GM19035 (cell line): ENCODE results near the gene MAPK1IP1L.

Experiments used
- ATAC-seq: cut with Tn5 transposase; IDR thresholded peaks from one replicate; pipeline ENCODE4 v1.9.1; 2021; ENCODE audit not compliant: unreplicated experiment

The MAPK1IP1L gene

DNA sequence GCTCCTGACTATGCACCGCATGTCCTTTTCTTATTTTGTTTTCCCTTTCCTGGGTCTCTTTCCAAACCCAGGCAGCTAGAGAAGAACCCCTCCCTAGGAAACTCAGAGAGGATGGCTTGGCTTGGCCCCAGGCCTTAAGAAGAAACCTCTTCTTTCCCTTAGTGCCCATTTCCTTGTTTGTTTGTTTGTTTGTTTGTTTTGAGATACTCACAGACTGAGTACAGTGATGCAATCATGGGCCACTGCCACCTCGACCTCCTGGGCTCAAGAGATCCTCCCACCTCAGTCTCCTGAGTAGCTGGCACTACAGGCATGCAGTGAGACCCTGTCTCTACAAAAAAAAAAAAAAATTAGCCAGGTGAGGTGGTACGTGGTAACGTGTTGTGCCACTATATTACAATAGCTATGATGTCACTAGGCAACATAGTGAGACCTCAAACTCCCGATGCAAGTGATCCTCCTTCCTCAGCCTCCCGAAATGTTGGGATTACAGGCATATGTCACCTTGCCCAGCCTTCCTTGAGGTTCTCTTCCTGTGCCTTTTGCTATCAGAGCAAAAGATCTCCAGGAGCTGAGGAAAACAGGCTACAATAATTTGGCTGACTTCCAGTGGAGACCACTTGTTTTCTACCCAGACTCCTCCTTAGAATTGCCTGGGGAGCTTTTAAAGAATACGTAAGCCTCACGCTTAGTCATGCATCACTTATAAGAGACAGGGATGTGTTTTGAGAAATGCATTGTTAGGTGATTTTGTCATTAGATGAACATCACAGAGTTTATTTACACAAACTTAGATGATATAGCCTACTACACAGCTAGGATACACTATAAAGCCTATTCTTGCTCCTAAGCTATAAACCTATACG lies 43.1 kb downstream of the MAPK1IP1L start:
- no peak for ATAC-seq

DNA sequence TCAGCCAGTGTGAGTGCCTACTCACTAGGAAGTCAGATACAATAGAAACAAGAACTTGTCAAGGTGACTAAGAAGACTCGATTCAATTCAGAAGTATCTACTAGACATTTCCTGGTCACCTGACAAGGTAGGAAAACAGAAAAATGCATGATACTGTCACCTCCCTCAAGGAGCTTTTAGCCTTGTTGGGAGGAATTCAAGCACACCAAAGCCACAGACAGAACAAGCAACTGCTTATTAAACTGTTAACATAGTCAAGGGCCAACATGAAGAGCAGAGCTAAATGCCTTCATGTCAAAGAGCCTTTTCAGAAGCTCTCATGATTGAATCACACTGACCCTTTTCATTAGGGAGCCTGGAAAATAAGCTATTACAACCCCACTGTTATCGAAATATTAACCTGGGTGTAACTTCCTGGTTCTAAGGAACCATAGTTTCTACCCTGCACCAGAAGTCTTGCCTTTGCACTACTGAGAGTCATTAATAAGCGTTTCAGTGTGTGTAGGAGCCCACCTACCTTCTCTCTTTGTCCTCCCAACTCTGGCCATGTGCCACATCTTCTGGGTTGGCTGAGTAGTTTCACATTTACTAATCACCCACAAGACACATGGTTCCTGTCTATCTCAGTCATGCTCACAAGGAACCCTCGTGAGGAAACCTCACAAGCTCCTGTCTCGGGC lies 46.6 kb downstream of the MAPK1IP1L start:
- peak; percentile 67 for ATAC-seq

DNA sequence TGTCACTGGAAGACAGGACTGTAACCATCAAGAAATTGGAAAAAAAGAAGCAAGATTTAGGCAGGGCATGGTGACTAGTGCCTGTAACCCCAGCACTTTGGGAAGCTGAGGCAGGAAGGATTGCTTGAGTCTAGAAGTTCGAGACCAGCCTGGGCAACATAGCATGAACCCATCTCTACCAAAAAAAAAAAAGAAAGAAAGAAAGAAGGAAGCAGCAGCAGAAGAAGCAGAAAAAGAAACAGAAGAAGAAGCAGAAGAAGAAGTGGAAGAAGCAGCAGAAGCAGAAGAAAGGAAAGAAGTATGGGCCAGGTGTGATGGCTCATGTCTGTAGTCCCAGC lies 47.1 kb downstream of the MAPK1IP1L start:
- no peak for ATAC-seq

DNA sequence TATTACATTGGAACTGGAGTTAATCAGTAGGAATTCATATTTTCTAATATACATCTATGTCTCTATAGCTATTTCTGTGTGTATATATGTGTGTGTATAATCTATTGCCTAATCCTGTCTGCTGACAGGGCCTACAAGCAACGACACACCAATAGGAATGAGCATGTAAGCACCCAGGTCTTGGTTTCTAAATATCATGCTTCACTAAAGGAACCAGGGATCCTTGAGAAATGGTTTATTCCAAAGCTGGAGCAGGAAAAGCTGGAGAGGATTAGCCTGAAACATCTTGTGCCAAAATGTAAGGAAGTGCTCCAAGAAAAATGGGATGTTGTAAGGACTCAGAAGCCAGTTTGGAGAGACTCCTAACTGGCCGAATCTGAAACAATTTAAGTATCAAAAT lies 48.3 kb downstream of the MAPK1IP1L start:
- no peak for ATAC-seq

DNA sequence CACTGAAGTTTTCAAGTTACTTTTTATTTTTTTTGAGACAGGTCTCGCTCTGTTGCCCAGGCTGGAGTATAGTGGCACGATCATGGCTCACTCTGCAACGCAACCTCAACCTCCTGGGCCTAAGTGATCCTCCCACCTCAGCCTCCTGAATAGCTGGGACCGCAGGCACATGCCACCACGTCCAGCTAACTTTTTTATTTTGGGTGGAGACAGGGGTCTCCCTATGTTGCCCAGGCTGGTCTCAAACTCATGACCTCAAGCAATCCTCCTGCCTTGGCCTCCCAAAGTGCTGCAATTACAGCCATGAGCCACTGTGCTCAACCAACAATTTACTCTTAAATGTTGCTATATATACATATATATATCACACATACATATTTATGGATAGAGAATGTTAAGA lies 50.3 kb downstream of the MAPK1IP1L start:
- no peak for ATAC-seq

DNA sequence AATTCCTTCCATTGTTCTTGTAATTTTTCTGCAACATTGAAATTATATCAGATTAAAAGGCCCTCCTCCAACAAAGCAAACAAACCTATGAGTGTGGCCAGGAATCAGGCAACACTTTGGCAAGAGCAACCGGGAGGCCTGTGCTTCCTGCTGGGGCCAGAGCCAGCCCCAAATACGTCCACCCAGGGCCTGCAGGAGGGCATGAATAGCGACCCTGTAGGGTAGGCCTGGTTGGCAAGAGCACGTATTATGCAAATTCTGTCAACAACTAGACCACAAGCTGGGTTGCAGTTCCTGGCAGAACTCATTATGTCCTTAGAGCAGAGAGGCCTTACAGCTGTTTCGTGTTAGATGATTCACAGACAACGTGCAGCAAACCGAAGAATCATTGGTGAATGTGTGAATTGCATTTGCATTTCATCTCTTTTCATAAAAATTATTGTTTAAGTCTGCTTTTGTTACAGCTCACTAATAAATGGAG lies 50.7 kb downstream of the MAPK1IP1L start:
- ATAC-seq: peak; percentile 64

DNA sequence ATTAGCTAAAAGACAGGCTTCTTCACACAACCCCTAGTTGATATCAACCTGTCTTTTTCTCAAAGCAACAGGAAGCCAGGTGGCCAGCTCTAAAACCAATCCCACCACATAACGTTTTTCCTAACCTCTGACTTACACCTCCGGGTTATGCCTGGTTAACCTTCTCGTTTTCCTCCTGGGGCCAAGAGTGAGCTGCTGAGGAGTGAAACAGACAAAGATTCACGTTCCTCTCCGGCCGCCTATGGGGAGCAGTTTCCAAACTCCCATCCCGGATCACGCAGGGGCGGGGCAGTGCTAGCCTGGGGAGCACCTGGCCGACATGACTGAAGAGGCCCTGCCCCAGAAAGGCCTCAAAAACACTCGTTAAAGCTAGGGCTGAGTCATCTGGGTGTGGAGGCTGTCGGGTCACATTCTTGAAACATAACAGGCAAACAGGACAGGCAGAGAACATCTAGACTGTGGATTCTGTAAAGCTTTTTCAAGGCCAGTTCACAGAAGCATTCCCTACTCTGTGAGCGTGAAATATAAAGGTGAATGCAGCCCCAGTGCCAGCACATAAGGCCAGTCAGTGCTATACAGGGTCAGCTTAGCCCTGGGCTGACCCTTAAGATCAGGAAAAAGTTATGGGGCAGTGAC lies 51.7 kb downstream of the MAPK1IP1L start:
- ATAC-seq: peak; percentile 34

DNA sequence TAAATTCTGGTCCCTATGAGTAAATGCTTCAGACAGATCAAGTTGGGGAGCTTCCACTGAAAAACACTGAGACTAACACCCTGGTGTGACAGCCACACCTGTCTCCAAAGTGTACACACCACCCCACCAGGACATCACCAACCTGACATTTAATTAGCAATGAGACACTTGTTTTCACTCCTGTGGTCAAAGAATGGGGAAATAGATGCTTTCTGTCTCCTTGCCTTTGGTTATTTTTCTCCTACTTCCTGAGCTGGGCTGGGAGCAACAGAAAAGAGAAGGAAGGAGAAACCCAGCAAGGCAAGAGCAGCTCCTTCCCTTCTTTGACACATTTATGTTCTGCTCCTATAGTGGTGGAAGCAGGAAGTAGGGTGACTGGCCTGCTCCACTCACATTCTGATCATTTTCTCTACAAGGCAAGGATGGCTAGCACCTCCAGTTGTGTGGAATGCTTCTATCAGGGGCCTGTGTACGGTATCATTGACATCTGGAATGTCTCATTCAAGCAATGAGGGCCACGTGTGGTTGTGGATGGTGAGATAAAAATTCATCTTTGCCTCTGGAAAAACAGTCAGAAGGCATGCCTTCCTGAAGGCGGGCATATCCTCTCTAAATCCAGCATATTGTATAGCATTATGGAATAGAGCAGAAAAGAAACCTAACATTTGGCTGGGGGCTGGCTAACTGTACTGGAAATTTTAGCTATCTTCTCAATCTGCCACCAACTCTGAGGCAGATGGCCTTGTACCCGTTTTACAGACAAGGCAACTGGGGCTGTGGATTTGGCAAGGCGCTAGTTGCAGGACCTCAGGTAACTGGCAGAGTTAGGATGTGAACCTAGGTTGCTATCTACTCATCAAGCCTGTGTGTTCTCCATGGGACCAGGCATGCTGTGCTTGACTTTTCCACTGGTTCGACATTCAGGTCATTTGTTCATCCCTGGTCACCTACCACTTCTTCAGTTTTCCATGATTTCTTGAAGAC lies 52.8 kb downstream of the MAPK1IP1L start:
- ATAC-seq: no peak

DNA sequence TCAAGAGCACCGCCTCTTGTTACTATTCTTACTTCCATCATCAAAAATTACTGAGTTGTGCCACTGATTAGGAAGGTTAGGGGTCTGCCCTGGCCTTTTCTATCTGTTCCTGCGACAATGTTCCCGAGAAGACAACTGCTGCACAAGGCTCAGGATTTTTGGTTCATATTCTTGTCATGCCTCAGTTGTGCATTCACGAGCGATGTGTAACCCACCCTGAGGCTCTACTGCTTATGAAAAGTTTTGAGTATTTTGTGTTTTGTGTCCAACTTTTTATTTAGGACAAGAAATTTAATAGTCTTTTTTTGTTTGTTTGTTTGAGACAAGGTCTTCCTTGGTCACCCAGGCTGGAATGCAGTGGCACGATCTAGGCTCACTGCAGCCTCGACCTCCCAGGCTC lies 54.5 kb downstream of the MAPK1IP1L start:
- no peak for ATAC-seq

DNA sequence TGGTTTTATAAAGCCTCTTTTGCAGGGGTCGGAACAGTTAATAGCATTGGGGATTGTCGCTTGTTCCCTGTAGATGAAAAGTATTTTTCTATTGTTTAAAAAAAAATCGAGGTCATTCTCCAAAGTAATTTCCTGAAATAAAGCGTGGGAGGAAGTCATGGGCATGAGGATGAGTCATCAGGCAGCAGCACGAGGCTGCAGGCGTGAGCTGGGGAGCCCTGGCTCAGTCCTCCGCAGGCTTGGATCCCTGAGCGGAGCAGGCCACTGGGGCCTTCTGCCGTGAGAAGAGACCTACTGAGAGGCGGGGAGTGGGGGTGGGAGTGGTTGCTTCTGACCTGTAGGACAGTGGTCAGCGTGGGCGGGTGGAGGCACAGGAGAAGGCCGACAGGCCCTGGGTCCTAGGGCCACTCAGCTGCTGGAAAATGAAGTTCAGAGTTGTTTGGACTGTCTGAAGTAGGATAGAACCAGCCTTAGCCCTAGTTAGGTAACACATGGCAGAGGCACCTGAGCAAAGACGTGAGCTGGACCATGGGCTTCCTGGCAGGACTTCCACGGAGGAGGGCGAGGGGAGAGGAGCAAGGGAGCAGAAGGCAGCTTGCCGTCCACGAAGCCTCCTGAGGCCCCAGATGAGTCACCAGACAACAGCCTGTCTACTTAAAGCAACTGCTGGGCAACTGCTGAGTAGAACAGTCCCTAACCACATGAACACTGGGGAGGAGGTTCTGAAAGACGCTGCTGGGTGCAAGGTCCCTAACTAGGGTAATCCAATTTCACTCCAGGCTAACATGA lies 56.5 kb downstream of the MAPK1IP1L start:
- ATAC-seq: no peak

DNA sequence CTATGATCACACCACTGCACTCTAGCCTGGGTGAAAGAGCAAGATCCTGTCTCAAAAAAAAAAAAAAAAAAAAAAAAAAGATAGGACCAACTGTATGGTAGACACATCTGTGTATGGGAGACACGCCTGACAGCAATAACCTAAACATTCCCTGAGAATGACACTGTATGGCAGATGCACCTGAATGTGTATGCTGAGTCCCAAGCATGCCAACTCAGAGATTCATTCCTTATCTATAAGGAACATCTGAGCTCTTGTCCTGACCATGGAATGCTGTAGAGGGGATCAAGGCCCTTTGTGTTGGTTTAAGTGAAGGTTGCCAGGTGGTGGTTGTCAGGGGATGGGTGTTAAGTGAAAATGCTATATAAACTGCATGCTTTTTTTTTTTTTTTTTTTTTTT lies 58.4 kb downstream of the MAPK1IP1L start:
- no peak for ATAC-seq

DNA sequence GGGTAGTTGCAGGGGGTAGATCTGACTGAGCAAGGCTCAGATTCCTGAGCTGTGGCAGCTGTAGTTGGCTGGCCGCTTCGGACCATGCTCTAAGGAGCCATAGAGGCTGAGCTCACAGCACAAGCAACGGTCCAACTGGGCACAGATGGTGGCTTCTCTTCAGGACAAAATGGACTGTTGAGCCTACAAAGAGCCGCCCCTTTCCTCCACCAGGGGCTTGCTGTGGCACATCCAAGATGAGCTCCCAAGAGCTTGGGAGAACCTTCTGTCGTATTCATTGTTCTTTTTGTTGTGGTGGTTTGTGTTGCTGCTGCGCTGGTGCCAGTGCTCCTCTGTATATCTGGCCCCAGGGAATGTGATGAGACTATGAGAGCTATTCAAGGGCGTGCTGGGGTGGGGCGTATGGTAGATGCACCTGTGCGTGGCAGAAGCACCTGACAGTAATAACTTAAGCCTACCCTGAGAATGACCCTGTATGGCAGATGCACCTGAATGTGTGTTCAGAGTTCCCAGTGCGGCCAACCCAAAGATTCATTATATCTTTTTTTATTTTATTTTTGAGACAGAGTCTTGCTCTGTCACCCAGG lies 59.8 kb downstream of the MAPK1IP1L start:
- ATAC-seq: no peak

DNA sequence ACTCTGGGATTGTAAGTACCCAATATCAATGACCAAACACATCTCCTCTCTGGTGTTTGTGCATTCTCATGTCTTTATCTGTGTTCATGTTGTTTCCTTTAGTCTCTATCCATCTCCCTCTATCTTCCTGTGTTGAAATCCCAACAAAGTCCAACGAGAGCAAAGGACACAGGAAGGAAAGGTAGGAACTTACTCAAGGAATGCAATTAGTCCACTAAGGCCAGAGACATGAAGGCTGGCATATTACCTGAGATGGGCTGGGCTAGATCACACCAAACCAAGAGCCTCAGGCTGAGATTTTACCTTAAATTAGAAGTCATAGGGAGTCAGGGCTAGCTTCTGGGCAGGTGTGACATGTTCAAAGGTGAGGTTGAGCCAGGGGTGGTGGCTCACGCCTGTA lies 63.3 kb downstream of the MAPK1IP1L start:
- ATAC-seq: no peak

DNA sequence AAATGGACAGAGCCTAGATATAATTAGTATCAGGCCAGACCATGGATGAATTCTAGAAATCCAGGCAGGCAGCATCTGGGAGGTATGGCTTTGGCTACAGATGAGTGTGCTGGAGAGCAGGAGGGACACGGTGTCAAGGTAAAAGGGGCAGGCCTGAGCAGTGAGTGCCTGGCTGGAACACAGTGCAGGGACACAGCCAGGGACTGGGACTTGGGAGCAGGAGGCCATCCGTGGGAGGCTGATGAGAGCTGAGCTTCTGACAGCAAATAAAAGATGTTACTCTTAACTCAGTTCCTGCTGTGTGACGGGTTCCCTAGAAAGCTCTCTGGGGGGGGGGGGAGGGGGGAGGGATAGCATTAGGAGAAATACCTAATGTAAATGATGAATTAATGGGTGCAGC lies 64.0 kb downstream of the MAPK1IP1L start:
- no peak for ATAC-seq

DNA sequence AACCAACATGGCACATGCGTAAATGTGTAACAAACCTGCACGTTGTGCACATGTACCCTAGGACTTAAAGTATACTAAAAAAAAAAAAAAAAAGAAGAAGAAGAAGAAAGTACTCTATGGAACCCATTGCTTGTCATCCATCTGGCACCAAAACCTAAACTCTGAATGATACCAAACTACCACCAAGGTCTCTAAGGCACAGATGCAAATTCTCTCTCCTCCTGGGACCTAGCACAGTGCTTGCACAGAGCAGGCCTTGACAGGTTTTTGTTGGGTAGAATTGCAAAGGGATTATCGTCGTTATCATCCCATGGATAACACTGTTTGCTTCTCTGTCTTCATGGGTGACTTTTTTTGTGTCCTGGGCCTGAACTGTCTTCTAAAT lies 64.4 kb downstream of the MAPK1IP1L start:
- no peak for ATAC-seq

DNA sequence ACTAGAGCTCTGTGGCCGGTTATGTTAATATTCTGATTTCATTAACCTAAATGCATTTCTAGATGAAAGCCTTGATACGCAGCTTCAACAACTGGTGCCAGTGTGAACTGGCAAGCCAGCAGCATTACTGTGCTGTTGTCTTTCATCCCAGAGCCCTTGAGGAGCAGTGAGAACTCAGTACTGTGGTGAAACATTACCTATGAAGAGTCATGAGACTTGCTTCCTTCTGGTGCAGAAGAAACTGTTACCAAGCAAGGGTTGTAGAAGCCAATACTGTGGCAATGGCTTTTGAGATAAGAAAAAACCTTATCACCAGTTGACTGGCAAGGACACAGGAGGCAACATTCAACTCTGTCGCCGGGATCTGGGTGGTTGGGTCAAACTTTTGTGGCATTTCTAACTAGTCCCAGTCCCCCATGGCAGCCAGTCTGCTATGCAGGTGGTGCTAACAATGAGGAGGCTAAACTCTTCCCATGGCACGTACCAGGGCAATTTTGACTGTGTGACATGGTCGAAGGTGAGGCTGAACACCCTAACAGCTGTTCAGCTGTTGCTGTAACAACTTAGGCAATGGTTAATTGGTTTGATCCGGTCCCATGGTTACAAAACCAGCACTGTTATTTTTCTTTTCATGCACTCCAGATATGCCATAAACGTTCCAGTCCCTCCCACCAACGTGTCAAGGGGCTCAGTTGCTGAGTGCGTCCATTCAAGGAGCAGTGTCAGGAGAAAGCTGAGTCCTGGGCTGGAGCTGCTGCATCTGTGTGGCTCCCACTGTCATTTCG lies 65.0 kb downstream of the MAPK1IP1L start:
- no peak for ATAC-seq

DNA sequence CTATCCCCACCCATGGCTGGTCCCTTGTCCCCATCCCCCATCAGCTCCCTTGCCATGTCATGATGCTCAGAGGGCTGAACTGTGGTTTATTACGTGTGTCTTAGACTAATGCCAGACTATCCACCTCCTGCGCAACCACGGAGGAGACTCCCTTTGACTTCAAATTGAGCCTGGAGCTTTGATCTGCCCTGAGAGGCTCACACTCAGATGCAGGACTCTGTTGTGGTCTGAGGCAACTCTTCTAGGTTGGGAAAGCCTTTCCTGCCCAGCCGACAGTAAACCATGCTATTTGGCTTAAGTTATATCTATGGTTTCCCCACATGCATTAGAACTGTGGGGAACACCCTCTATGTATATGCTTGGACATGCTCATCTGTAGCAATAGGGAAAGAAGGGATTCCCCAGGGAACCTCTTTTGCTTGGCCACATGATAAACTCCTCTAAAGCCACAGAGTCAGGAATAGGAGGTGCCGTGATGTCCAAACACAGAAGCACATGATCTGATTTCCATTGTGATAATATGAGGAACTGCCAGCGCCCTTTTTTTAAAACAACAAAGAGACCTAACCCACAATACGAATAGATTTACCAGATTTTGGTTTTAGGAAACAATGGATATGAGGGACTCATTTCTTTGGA lies 66.5 kb downstream of the MAPK1IP1L start:
- ATAC-seq: no peak

DNA sequence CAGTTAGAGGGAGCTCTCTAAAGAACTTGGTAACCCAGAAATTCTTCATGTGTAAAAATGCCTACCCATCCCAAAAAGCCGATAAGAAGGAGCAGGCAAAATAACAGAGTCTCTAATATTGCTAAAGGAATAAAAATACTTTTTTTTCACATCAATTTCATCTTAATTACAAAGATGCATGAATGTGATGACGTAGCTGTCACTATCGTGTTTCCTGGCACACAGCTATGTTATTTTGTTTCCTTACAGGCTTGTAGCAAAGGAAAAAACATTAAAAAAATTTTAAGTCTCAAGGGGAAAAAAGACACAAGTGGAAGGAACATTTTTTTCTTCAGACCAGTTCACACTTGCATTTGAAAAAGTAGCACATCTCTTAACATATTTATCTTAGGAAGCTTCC lies 67.3 kb downstream of the MAPK1IP1L start:
- no peak for ATAC-seq
